ENCODE data around the gene ATP1A1.
A peak's percentile ranks its signal among the peaks of the same experiment; 100 is the strongest.

ATP1A1 gene

DNA sequence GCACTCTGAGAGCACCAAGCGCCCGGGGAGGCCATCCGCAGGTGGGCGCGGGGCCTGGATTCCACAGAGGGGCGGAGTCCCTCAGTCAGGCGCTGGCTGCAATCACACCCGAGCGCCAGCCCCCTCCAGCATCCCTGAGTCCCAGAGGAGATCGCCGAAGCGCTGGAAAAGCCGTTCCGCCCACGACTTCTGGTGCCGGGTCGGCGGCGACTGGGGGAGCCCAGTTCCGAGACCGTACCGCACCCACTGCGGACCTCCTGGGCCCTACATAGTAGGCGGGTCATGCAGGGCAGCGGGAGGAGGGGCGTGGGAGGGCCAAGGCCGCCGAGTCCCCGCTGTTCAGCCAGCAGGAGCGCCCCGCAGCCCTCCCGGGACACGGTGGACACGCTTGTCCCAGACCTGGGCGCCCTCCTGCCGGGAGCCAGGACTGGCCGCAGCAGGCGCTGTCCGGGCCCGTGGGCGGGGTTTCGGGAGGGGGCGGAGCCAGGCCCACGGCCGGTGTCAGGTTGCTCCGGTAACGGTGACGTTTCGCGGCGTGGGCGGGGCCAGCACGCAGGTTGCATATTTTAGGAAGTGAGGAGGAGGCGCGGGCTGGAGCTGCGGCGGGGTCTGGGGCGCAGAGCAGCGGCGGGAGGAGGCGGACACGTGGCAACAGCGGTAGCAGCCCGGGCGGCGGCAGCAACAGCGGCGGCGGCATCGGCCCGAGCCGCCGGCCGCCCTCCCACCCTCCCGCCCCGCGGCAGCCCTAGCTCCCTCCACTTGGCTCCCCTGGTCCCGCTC is at the start of gene ATP1A1:
ATP1A1 (plus strand) TSS at position 594 of the 780 bp plus-strand sequence. CDS start 268 bp downstream, outside the sequence.
- peak; percentile 64 for DNase-seq (ENCODE audit: insufficient read length, low spot score)
- TF ChIP-seq, protein P1, sequence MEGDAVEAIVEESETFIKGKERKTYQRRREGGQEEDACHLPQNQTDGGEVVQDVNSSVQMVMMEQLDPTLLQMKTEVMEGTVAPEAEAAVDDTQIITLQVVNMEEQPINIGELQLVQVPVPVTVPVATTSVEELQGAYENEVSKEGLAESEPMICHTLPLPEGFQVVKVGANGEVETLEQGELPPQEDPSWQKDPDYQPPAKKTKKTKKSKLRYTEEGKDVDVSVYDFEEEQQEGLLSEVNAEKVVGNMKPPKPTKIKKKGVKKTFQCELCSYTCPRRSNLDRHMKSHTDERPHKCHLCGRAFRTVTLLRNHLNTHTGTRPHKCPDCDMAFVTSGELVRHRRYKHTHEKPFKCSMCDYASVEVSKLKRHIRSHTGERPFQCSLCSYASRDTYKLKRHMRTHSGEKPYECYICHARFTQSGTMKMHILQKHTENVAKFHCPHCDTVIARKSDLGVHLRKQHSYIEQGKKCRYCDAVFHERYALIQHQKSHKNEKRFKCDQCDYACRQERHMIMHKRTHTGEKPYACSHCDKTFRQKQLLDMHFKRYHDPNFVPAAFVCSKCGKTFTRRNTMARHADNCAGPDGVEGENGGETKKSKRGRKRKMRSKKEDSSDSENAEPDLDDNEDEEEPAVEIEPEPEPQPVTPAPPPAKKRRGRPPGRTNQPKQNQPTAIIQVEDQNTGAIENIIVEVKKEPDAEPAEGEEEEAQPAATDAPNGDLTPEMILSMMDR (IDR thresholded peaks at IDR 0.05; ENCODE audit: insufficient read depth, missing control alignments) = no peak
- no peak for FAIRE-seq

DNA sequence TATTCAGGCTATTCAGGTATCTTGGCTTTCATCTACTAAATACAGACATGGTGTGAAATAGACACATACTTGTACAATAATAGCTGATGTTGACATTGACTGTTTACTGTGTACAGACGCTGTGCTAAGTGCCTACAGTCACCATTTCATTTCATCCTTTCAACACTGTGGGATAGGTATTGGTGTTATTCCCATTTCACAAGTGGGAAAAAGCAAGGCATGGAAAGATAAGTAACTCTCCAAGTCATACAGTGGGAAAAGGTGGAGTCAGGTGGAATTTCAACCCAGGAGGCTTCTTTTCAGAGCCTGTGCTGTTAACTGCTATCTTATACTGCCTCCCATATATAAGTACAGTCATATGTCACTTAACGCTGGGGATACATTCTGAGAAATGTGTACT is 49.6 kb upstream of the ATP1A1 start:
- FAIRE-seq (no peak), DNase-seq (ENCODE audit: insufficient read length, low spot score) (no peak)
- TF ChIP-seq, protein P1 (IDR thresholded peaks at IDR 0.05; ENCODE audit: insufficient read depth, missing control alignments) = no peak

DNA sequence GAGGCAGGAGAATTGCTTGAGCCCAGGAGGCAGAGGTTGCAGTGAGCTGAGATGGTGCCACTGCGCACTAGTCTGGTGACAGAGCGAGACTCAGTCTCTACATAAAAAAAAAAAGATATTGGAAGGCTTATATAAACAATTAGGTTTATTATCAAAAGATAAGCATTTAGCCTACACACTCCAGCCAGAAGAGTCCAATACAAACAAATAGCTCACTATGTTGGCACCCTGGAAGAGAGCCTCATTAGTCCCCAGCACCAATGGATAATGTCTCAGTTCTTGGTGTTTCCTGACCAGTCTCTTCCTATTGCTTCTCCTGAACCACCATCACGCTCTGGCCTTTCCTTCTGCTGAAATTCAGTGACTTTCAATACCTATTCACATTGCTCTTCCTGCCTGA is 48.6 kb upstream of the ATP1A1 start:
- TF ChIP-seq, protein P1 (IDR thresholded peaks at IDR 0.05; ENCODE audit: insufficient read depth, missing control alignments) = no peak
- no peak for DNase-seq (ENCODE audit: insufficient read length, low spot score)
- no peak for FAIRE-seq

DNA sequence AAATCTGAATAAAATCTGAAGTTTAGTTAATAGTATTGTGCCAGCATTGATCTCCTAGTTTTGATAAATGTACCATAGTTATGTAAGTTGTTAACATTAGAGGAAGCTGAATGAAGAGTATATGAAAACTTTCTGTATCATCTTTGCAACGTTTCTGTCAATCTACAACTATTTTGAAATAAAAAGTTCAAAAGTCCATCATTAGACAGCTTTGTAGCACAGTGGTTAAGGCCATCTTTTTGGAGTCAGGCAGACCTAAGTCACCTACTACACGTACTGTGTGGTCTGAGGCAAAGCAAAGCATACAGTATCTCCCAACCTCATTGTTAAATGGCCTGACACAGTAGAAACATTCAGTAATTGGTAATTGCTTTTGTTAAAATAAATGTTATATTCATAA is 47.9 kb upstream of the ATP1A1 start:
- TF ChIP-seq, protein P1 (IDR thresholded peaks at IDR 0.05; ENCODE audit: insufficient read depth, missing control alignments) = no peak
- DNase-seq (ENCODE audit: insufficient read length, low spot score) (no peak), FAIRE-seq (no peak)

DNA sequence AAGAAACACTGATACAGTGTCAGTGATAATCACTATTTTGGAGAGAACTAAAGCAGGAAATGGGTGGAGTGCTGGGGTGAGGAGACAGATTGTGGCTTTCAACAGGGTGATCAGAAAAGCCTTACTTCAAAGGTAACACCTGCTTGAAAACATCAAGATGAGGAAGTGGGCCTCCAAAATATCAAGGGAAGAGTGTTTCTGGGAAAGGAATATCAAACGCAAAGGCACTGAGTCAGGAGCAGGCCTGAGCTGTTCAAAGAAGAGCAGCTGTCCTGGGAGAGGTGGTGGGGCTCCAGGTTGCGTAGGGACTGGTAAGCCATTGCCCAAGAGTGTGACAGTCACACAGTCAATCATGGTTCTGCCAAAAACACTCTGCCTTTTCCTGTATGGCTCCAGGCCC is 47.1 kb upstream of the ATP1A1 start:
- TF ChIP-seq, protein P1 (IDR thresholded peaks at IDR 0.05; ENCODE audit: insufficient read depth, missing control alignments) = no peak
- DNase-seq (ENCODE audit: insufficient read length, low spot score) = no peak
- FAIRE-seq = no peak

DNA sequence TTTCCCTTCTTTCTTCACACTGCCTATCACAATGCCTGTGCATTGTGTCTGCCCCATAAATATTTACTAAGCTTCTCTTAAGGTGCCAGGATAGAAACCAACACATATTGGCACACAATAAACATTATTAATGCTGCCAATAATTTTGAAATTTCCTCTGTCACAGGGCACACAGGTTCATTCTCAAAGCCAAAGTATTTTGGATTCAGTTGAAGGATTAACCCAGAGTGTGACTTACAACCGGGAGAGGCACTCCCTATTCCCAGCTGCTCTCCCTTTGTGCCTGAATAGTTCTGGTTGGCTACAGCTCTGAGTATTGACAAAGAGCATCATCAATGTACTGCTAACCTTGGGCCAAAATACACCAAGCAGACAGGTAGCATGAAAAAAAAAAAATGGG is 46.6 kb upstream of the ATP1A1 start:
- DNase-seq (ENCODE audit: insufficient read length, low spot score) = no peak
- TF ChIP-seq, protein P1 (IDR thresholded peaks at IDR 0.05; ENCODE audit: insufficient read depth, missing control alignments) = no peak
- FAIRE-seq = no peak

DNA sequence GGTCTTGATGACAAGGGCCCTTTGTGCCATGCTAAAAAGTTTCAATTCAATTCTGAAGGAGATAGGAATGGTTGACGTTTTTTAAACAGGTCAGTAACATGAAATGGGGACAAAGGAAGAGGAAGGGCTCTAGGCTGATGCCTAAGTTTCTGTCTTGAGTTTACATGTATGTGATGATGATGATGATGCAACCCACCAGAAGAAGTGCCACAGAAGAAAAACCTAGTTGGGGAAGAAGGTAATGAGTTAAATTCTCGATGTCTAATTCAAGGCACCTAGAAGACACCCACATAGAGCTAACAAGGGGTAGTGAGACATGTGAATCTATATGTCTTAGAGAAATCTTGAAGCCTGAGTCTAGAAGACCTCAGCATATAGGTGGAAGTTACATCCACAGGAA is 44.4 kb upstream of the ATP1A1 start:
- DNase-seq (ENCODE audit: insufficient read length, low spot score) (no peak), FAIRE-seq (no peak)
- TF ChIP-seq, protein P1 (IDR thresholded peaks at IDR 0.05; ENCODE audit: insufficient read depth, missing control alignments) = no peak
